ENCODE results near the gene PSMB11. TPM values are rescaled to one million over a fixed set of nuclear protein-coding genes. Genes with fewer than 3 reads are reported as not detected.

The PSMB11 gene
- total RNA-seq, 1 experiment from 2014 or later, result not detected

GRCh38 chr14:22995889-22996625, 46.0 kb upstream of the PSMB11 start:
- Histone ChIP-seq H4K20me1 (ENCODE audit: insufficient read depth) (no peaks in the 10 kb centered on the region), H2AFZ (no peak overlapping the region), H3K9me2 (ENCODE audit: insufficient read depth) (no peaks in the 10 kb centered on the region), H3K4me2 (no peak overlapping the region), H3K9me3 (ENCODE audit: insufficient read depth, low read depth) (no peaks in the 10 kb centered on the region), H3K79me2 (ENCODE audit: low read depth) (no peaks in the 10 kb centered on the region), H3K27ac (no peak overlapping the region), H3K4me3 (no peak overlapping the region), H3K27me3 (ENCODE audit: insufficient read depth, low read depth) (no peaks in the 10 kb centered on the region), H3F3A (ENCODE audit: insufficient read depth, low read depth) (peaks cover 4% of the 10 kb centered on the region; the same call in 1 of the 2 replicates), H3K4me1 (replicated peaks; ENCODE audit: insufficient read depth) (no peaks in the 10 kb centered on the region), H3K36me3 (ENCODE audit: low read depth) (no peaks in the 10 kb centered on the region)
- ChIA-PET POLR2A (ENCODE audit: unreplicated experiment) (interaction anchor here (0.5 kb wide), 1 partner anchor 168 kb away, joined by 4 read pairs; no protein-coding TSS in a partner anchor), CTCF (interaction anchor here (0.6 to 1.6 kb wide), 3 partner anchors 9 to 106 kb away, joined by 3 to 5 read pairs (median 4); no protein-coding TSS in a partner anchor)
- no TSS peak for BruUV-seq (replicated peaks)
- DNase-seq, result no peak
- intact Hi-C loops (cut with micrococcal nuclease; ENCODE audit: unreplicated experiment), result no loop called here
- TF ChIP-seq EZH2 (IDR thresholded peaks at IDR 0.05; ENCODE audit: low read depth), result no peak
- no peak for TF ChIP-seq CTCF (conservative IDR thresholded peaks at IDR 0.05)

GRCh38 chr14:22996768-22997654, 45.0 kb upstream of the PSMB11 start:
- Histone ChIP-seq H3K9me2 (ENCODE audit: insufficient read depth) (no peaks in the 10 kb centered on the region), H3K27me3 (ENCODE audit: insufficient read depth, low read depth) (no peaks in the 10 kb centered on the region), H3K27ac (no peak overlapping the region), H4K20me1 (ENCODE audit: insufficient read depth) (no peaks in the 10 kb centered on the region), H3K4me1 (replicated peaks; ENCODE audit: insufficient read depth) (no peaks in the 10 kb centered on the region), H3K79me2 (ENCODE audit: low read depth) (no peaks in the 10 kb centered on the region), H3K36me3 (ENCODE audit: low read depth) (no peaks in the 10 kb centered on the region), H3F3A (ENCODE audit: insufficient read depth, low read depth) (peaks cover 4% of the 10 kb centered on the region; the same call in 1 of the 2 replicates), H3K9me3 (ENCODE audit: insufficient read depth, low read depth) (no peaks in the 10 kb centered on the region), H3K4me2 (no peak overlapping the region), H3K4me3 (no peak overlapping the region), H2AFZ (no peak overlapping the region)
- intact Hi-C loops (cut with micrococcal nuclease; ENCODE audit: unreplicated experiment), result no loop called here
- CTCF ChIA-PET, result no interaction called here
- DNase-seq, result no peak
- BruUV-seq (replicated peaks), result no TSS peak
- POLR2A ChIA-PET (ENCODE audit: unreplicated experiment), result no interaction called here
- TF ChIP-seq CTCF (conservative IDR thresholded peaks at IDR 0.05) (no peak), EZH2 (IDR thresholded peaks at IDR 0.05; ENCODE audit: low read depth) (no peak)

- Histone ChIP-seq H3K4me3 (no peak overlapping the region), H3K9me2 (ENCODE audit: insufficient read depth) (no peaks in the 10 kb centered on the region), H3K4me1 (replicated peaks; ENCODE audit: insufficient read depth) (no peaks in the 10 kb centered on the region), H4K20me1 (ENCODE audit: insufficient read depth) (no peaks in the 10 kb centered on the region), H3K27ac (no peak overlapping the region), H3F3A (ENCODE audit: insufficient read depth, low read depth) (peaks cover 4% of the 10 kb centered on the region; the same call in 1 of the 2 replicates), H3K36me3 (ENCODE audit: low read depth) (no peaks in the 10 kb centered on the region), H3K79me2 (ENCODE audit: low read depth) (no peaks in the 10 kb centered on the region), H3K27me3 (ENCODE audit: insufficient read depth, low read depth) (no peaks in the 10 kb centered on the region), H2AFZ (no peak overlapping the region), H3K9me3 (ENCODE audit: insufficient read depth, low read depth) (no peaks in the 10 kb centered on the region), H3K4me2 (no peak overlapping the region)
- intact Hi-C loops (cut with micrococcal nuclease; ENCODE audit: unreplicated experiment), result no loop called here
- BruUV-seq (replicated peaks), result no TSS peak
- DNase-seq, result no peak
- no peak for TF ChIP-seq CTCF (conservative IDR thresholded peaks at IDR 0.05)
- TF ChIP-seq EZH2 (IDR thresholded peaks at IDR 0.05; ENCODE audit: low read depth), result no peak
- ChIA-PET CTCF (interaction anchor here (0.5 kb wide), 1 partner anchor 1231 kb away, joined by 3 read pairs; no protein-coding TSS in a partner anchor), POLR2A (ENCODE audit: unreplicated experiment) (no interaction called here)
Observed at GRCh38 chr14:22997676-22998323, 44.2 kb upstream of the PSMB11 start.
